Femur (tissue), 1 donor: Measurements from ENCODE around the gene CWF19L2.
"Not testable (repeated sequence)": the region's sequence is repeated elsewhere in the genome, so short reads cannot be mapped to it uniquely, and the experiment has no call there.

Experiments
- DNase-seq: peaks from one replicate; pipeline ENCODE4 v3.0.0-alpha.2; 2017

The CWF19L2 gene

GRCh38 chr11:107430525-107430924 lies 27.1 kb downstream of the CWF19L2 start:
- no peak for DNase-seq

GRCh38 chr11:107427569-107428180 lies 29.9 kb downstream of the CWF19L2 start:
- no peak for DNase-seq

GRCh38 chr11:107413352-107413751 lies 44.3 kb downstream of the CWF19L2 start:
- DNase-seq = no peak

GRCh38 chr11:107408762-107409211 lies 48.8 kb downstream of the CWF19L2 start:
- DNase-seq = no peak

GRCh38 chr11:107405260-107405659 lies 52.4 kb downstream of the CWF19L2 start:
- no peak for DNase-seq

GRCh38 chr11:107401131-107401530 lies 56.5 kb downstream of the CWF19L2 start:
- not testable (repeated sequence) for DNase-seq

- no peak for DNase-seq
Measured at GRCh38 chr11:107397357-107397756, 60.3 kb downstream of the CWF19L2 start.

- DNase-seq = no peak
Measured at GRCh38 chr11:107392611-107393010, 65.0 kb downstream of the CWF19L2 start.

GRCh38 chr11:107390701-107391100 lies 66.9 kb downstream of the CWF19L2 start:
- DNase-seq = not testable (repeated sequence)

GRCh38 chr11:107387666-107388065 lies 70.0 kb downstream of the CWF19L2 start:
- DNase-seq = no peak

- no peak for DNase-seq
Measured at GRCh38 chr11:107385361-107385981, 72.2 kb downstream of the CWF19L2 start.

GRCh38 chr11:107384144-107384852 lies 73.3 kb downstream of the CWF19L2 start:
- no peak for DNase-seq

GRCh38 chr11:107372439-107372838 lies 85.2 kb downstream of the CWF19L2 start:
- no peak for DNase-seq

- no peak for DNase-seq
Measured at GRCh38 chr11:107370390-107370789, 87.2 kb downstream of the CWF19L2 start.

GRCh38 chr11:107359701-107360100 lies 97.9 kb downstream of the CWF19L2 start:
- DNase-seq = no peak

GRCh38 chr11:107357877-107358276 lies 99.7 kb downstream of the CWF19L2 start:
- no peak for DNase-seq

- DNase-seq = no peak
Measured at GRCh38 chr11:107354780-107355179, 102.8 kb downstream of the CWF19L2 start.

GRCh38 chr11:107337917-107338316 lies 119.7 kb downstream of the CWF19L2 start:
- no peak for DNase-seq

GRCh38 chr11:107331728-107332127 lies 125.9 kb downstream of the CWF19L2 start:
- DNase-seq = no peak

GRCh38 chr11:107329164-107329563 lies 128.5 kb downstream of the CWF19L2 start:
- DNase-seq = no peak

- DNase-seq = no peak
Measured at GRCh38 chr11:107316426-107316825, 141.2 kb downstream of the CWF19L2 start.

- no peak for DNase-seq
Measured at GRCh38 chr11:107307991-107308390, 149.6 kb downstream of the CWF19L2 start.

GRCh38 chr11:107301878-107302277 lies 155.7 kb downstream of the CWF19L2 start:
- DNase-seq = no peak
